GM21360 (cell line): Measurements from ENCODE around the gene OSTF1.
A peak's percentile ranks its signal among the peaks of the same experiment; 100 is the strongest.

Experiments used
- ATAC-seq: cut with Tn5 transposase; IDR thresholded peaks from one replicate; pipeline ENCODE4 v1.9.1; 2021; ENCODE audit warnings: mild to moderate bottlenecking, moderate library complexity; ENCODE audit not compliant: unreplicated experiment

Gene OSTF1, protein sequence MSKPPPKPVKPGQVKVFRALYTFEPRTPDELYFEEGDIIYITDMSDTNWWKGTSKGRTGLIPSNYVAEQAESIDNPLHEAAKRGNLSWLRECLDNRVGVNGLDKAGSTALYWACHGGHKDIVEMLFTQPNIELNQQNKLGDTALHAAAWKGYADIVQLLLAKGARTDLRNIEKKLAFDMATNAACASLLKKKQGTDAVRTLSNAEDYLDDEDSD

DNA sequence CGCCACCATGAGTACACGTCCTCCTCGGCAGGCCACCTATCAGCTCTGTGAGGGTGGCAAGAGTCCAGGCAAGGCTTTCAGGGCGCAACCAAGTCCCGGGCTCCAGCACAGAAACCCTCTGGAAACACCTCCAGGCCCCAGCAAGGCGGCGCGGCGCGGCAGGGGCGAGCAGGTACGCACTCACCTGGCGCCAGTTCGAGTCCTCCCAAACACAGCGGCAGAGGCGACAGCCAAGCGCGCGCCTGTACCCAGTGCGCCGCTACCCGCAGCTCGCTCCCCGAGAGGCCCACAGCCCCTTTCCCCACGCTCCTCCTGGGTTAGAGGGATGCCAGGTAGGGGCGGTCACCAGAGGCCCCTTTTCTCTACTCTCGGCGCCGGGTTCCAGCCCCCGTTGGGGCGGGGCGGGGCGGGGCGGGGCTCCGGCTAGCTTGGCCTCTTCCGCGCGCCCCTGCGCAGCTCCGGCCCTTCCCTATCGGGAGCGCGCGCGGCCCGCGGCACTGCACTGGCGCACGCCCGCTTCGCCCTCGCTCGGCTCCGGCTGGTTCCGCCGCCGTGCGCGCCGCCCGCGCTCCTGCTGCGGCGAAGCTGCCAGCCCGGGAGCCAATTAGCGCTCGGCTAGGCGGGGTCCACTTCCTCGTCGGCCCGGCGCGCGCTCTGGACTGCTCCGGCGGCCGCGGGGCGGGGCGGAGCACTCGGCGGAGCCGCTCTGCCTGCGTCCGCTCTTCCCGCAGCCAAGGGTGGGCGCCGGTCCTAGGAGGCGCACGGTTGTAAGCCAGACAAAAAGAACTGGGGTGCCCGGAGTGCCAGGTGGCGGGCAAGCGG lies at the start of gene OSTF1, which contains the start of gene NMRK1:
TSS of gene OSTF1 (plus strand) at position 691 of the 822 bp plus-strand sequence. CDS start 179 bp downstream, outside the sequence.
TSS of gene NMRK1 (minus strand) at position 332 of the 822 bp plus-strand sequence. CDS start 5,040 bp downstream, outside the sequence.
- ATAC-seq = peak; percentile 86

DNA sequence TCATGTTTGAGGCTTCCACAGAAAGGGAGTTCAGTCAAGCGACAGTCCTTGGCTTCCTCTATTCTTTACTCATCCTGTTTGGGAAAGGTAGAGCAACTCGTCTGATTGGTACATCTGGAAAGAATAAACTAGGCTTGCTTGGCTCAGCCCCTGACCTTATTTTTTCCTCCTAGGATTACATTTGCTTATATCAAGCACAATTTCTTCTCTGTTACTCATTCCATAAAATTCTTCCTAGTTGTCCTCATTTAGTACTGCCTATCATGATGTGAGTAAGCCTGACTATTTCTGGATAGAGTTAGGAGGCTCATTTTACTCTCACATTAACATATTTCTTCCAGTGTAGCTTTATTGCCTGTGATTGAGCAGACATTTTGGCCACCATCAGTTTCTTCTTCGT lies 49.3 kb upstream of the OSTF1 start:
- no peak for ATAC-seq

DNA sequence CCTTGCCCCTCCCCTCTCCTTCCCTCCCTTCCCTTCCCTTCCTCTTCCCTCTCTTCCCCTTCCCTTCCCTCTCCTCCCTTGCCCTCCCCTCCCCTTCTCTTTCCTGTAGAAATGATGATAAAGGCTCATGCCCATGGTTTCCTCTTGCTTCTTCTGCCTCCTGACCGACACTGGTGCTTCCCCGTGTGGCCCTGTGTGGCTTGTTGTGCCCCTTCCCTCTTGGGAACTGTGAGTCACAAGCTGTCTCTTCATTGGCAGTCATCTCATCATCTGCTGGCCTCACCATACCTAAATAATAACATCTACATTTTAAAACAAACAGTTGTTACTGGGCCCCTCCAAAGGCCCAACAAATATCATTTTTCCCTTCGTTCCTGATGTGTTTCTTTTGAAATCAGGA lies 48.5 kb upstream of the OSTF1 start:
- ATAC-seq = no peak

DNA sequence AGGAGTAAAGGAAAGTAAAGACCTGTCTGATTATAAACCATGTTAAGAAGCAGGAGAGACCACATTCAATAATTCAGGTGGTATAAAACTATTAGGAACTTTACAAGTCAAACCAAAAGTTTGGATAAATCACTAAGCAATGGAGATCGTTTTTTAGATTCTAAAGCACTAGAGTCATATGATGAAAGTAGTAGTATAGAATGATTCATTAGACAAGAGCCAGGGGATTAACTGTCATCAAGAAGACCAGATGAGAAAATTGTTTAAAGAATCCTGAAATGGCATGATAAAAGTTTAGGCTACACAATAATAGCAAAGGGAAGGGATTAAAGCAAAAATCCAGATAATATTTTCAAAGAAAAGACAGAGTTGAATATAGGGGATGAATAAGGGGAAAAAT lies 47.3 kb upstream of the OSTF1 start:
- ATAC-seq = no peak

DNA sequence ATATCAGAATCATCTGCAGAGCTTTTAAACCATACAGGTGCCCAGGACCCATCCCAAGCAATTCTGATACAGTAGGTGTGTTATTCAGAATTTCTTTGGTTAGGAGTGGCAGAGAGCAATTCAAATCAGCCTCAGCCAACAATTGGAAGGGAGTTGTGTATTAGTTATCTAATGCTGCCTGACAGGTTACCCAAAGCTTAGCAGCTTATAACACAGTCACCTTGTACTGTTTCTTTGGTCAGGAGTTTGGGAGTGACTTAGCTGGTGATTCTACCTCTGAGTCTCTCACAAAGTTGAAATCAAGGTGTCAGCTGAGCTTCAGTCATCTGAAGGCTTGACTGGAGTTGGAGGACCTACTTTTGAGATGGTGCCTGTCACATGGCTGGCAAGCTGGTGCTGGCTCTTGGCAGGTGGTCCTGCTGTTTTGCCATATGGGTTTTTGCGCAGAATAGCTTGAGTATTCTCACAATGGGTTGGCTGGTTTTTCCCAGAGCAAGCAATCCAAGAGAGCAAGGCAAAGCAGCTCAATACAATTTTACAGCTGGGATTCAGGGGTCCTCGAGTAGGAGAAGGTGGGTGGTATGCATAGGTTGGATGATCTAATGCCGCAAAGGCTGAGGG lies 41.5 kb upstream of the OSTF1 start:
- no peak for ATAC-seq

DNA sequence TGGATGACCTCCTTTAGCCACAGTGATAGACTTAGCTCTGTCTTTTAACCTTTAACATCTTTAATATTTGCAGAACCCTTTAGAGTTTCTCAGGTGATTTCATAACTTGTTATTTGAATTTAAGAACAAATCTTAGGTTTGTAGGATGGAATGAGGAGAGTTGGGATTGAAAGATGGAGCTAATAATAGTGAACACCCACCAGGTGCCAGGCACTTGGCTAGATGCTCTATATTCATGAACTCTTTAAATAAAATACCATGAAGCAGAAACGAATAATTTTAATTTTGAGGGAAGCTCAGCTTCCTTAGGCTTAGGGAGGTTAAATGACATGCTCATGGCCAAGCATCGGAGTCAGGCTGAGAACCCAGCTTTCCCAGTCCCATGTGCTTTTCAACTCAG lies 40.8 kb upstream of the OSTF1 start:
- no peak for ATAC-seq

DNA sequence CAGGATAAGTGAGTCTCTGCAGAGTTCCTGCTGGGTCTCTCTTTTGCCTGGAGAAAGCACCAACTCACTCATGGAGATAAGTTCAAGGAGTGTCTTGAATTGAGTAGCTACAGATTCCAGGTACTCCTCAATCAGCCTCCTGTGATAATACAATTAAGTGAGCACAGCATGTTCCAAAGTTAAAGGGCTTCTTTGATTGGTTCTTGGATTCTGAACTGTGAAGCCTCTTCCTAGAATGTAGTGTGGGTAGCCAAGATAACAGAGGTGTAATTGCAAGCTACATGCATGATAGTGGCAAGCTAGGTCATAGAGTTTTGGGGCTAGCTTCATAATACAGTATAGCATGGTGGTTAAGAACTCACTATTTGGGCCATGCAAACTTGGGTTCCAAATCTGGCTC lies 37.0 kb upstream of the OSTF1 start:
- ATAC-seq = no peak

DNA sequence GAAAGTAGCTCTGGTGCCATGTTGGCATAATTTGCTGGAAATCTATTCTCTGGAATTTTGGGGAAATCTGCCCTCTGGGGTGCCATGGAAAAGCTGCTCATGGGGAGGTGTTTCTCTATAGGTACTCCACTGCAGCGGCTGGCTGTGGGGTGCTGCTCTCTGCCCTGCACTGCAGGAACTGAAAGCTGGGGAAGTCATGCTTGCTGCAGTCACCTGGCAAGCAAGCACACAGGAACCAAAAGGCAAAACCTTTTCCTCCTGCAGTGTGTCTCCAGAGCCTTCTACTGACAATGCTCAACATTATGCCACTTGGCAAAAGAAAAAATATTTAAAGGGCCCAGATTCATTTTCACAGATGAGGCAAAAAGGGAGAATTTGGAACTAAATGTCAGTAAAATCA lies 34.4 kb upstream of the OSTF1 start:
- peak; percentile 99 for ATAC-seq

DNA sequence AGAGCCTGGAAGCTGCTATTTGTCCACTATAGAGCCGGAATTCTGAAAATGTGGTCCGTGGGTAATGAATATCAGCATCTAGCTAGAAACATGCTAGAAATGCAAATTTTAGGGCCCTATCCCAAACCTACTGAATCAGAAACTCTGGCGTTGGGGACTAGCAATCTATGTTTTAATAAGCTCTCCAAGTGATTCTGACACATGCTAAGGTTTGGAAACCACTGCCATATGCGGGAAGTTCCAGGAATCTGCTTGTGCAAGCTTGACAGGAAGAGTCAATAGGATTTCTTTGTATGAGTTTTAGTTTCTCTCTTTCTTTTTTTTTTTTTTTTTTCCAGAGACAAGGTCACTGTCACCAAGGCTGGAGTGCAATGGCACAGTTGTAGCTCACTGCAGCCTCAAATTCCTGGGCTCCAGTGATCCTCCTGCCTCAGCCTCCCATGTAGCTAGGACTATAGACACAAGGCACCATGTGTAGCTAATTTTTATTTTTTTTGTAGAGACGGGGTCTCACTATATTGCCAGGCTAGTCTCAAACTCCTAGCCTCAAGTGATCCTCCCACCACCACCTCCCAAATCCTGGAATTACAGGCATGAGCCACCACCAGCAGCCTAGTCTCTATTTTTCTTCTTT lies 33.8 kb upstream of the OSTF1 start:
- no peak for ATAC-seq

DNA sequence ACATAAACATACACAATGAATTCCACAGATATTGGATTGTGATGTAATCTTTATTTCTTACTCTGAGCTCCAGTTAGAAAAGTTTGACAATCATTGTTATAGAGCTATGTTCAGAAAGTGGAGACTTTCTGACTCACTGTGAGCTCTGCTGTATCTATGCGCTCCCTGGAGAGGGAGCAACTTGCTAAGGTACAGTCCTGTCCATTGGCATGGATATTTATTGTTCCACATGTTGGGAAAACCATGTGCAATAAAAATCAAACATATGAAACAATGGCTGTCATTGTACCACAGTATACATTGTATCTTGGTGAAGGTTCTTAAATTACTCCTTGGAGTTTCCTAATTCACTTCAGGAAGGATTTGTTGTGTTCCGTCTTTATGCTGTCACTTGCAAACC lies 27.1 kb upstream of the OSTF1 start:
- ATAC-seq = no peak

DNA sequence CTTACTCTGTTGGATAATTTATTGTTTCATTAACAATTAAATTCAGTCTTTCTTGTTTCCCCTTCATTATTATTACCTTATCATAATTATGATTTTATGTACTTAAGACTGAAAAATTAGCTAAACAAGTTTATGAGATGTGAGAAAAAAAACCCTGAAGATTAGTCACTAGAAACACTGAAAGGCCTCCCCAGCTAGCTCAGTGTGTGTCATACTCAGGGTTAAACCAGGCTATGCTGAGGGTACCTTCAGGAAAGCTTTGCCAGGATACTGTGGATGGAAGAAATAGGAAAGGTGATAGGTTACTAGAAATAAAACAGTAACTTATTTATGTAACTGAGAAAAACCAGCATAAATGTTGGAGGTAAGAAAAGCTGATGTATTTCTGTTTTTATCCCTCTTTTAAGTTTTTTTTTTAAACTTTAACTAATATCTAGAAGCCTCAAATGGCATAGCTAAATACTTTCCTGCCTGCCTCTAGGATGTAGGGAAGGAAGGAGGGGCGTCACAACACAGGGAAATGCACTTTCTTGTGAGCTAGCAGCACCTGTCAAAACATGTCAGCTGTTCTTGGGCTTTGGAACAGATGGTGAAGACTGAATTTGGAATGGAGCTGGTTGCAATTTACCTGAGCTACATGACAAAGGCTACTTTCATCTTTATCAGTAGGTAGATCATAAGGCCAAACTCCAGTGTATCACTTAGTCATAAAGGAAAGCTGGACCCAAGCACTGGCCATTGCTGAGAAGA lies 24.6 kb upstream of the OSTF1 start:
- ATAC-seq = no peak

DNA sequence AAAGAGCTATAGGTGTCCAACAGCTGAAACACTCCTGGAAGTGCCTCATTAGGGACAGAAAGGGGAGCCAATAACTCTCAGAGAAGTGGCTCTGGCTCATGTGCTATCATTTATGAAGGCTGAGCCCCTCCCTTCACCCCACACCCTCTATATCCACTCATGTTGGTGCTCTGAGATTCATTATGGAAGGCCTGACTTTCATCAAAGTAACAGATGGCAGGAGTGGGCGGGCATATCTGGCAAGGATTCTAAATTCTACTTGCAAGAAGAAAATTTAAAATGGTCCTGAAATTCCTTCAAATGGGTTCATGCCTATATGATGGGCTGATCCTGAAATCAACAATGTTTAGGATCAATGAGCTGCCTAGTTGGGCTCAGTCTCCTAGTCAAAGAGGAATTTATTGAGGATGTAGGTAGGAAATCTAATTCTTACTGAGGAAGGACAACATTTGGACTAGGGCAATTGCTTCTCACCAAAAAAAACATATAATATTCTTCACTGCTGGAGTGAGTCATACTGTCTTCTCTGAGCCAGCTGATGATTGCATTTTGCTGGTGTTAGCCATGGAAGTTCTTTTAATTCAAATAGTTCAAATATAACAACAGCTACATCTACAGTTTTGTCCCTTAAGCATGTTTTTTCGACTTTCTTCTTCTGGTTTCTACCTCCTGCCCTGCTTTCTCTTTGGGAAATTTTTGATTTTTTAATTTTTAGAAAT lies 23.8 kb upstream of the OSTF1 start:
- ATAC-seq = no peak

DNA sequence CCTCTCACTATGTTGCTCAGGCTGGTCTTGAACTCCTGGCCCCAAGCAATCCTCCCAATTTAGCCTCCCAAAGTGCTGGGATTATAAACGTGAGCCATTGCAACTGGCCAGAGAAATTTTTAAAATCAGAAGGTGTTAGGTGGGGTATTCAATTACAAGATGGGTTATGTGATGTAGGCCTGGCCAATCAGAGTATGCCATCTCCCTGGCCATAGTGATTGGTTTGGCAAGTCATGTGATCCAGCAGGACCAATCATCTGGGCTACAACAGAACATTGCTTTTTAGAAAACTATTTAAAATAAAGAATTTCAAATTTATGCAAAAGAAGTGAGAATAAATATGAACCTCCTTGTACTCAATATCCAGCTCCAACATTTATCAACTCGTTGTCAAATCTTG lies 22.8 kb upstream of the OSTF1 start:
- ATAC-seq = no peak

DNA sequence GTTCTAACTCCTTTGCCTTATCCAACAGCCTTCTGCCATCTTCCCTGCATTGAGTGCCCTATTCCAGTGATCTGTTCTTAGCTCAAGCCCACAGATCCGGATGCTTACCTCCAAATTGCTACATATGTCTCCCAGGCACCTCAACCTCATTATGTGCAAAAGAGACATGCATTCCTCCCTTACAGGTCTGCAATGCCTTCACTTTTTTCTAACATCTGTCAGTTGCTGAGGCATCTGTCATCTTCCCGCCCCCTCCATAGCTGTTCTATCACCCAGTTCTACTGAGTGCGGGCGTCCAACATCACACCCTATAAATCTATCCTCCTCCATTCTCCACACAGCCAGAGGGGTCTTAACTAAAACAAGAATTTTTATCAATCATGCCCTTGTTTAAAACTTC lies 20.4 kb upstream of the OSTF1 start:
- ATAC-seq = no peak

DNA sequence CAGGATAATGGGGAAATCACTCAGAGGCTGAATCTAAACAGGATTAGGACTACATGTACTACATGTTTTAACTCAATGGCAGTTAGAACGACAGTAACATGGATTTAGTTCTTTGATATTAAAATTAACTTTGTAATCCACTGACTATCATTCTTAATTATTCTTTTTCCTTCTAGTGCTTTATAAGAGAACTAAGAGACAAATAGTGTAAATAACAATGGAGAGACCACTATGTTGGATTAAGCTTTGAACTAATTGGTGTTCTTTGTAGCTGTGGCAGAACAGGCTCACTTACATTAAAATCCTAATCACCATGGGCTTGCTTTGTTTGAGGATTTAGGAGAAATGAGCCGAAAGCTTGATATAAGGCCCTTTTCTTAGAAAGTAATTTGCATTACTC lies 19.1 kb upstream of the OSTF1 start:
- ATAC-seq = no peak

DNA sequence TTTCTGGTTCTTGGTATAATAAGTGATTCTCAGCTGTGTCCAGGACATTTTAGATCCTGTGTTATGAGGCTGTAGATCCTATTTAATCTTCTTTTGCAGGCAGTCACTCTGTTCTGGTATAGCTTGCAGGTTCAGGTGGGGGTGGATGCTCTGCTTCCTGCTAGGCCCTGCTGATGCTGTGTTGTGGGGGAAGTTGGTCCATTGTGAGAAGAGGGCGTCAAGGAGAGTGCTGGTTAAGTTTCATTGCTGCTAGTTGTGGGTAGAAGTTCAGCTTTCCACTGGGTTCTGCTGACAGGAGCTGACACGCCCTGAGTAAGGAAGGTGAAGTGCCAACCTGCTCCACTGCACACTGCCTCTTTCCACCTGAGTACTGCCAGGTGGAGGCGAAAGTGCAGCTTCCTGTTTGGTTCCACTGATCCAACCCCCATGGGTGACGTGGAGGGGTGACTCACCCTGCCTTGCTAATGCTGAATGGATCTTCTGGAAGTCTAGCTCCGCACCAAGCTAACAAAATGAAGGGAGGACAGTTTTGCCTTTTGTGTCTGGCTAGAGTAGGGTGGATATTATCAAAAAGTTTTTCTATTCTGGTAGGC lies 16.7 kb upstream of the OSTF1 start:
- ATAC-seq = peak; percentile 65

DNA sequence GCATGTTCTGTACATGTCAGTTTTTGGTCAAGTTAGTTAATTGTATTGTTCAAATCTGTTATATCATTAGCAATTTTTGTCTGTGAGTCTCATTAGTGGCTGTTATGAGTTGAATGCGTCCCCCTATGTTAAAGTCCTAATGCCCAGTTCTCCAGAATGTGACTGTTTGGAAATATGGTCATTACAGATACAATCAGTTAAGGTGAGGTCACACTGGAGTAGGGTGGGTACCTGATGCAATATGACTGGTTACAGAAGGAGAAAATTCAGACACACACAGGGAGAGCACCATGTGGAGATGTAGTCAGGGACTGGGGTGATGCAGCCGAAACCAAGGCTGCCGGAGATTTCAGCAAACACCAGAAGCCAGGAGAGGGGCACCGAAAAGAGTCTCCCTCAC lies 15.4 kb upstream of the OSTF1 start:
- no peak for ATAC-seq

DNA sequence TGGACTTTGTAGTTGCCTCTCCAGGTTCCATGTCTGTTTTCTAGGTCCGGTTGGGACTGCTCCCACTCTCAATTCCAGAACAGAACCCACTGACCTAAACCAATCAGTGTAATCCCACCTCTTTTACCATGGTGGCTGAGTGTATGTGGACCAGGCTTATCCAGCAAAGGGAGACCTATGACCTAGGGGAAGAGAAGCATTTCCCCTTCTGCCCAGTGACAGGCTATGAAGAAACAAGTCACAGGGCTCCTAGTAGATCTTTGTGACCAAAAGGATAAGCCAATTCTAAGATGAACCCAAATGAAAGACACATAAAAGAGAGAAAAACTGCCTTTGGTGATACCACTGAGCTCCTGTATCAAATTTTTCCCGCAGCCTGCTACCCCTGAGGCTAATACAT lies 6.7 kb upstream of the OSTF1 start:
- no peak for ATAC-seq

DNA sequence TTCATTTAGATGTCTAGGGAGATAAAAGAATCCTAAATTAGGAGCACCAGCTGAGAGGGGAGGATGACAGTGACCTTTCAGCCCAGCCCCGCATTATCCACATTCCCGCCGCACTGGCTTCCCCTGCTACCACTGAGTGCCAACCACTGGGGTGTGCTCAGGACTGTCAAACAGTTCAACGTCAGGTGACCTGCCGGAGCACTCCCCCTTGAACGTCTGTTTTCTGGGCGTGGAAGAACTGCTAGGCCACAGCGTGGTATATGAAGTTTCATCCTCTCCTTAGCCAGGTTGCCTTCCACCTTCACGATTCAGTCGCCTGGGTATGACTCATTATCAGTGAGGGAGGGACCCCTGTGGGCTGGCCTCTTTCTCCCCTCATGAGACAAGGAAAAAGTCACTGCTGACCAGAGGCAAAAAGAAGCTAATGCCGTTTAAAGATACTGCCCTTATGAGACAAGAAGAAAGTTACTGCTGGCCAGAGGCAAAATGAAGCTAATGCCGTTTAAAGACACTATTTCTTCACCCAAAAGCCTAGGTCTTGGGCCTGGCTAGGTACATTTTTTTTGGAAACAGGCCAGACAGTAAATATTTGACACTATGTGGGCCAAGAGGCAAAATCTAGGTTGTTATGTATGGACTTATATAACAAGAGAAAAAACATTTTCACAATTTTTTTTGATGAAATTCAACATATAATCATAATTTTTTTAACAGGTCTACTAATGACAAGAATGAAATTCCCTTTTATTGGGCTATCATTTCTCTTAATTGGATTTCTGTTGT lies 4.9 kb upstream of the OSTF1 start:
- ATAC-seq = no peak
